GM12801 (cell line): ENCODE results near the gene PADI4.

Experiments used
- CTCF ChIP-seq: IDR thresholded peaks from one replicate; pipeline ENCODE4 v1.5.1; 2011; ENCODE audit warnings: control low read depth; ENCODE audit not compliant: insufficient read length; ENCODE audit errors: extremely low read depth

Gene PADI4

DNA sequence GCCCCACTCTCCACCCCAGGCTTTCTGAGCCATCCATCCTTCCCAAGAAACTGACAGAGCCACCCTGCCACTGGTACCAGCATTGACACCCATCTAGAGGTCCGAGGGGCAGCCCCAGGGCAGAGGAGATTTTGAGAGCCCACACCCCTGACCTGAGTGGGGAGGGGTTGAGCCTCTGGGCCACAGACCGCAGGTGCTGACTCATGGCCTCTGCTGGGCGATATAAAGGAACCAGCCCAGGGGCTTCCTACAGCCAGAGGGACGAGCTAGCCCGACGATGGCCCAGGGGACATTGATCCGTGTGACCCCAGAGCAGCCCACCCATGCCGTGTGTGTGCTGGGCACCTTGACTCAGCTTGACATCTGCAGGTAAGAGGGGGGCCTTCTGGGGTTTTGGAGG lies at the start of gene PADI4:
Gene PADI4 (plus strand): TSS at position 252 of the 400 bp plus-strand sequence. CDS start 26 bp downstream, at position 278.
- TF ChIP-seq CTCF, result no peak

DNA sequence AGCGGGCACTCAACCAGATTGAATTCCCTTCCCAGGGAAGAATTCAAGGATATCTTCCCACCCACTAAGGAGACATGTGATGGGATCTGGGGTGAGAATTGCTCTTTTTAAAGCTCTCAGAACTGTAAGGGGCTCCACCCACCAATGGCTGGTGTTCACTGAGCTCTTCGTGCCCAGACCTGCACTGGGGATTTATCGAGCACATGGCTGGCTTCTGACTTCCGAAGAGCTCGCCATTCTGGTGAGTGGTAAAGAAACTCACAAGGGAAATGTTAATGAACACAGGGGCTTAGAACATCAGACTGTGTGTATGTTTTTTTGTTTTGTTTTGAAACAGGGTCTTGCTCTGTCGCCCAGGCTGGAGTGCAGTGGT lies 49.3 kb upstream of the PADI4 start:
- TF ChIP-seq CTCF, result no peak

DNA sequence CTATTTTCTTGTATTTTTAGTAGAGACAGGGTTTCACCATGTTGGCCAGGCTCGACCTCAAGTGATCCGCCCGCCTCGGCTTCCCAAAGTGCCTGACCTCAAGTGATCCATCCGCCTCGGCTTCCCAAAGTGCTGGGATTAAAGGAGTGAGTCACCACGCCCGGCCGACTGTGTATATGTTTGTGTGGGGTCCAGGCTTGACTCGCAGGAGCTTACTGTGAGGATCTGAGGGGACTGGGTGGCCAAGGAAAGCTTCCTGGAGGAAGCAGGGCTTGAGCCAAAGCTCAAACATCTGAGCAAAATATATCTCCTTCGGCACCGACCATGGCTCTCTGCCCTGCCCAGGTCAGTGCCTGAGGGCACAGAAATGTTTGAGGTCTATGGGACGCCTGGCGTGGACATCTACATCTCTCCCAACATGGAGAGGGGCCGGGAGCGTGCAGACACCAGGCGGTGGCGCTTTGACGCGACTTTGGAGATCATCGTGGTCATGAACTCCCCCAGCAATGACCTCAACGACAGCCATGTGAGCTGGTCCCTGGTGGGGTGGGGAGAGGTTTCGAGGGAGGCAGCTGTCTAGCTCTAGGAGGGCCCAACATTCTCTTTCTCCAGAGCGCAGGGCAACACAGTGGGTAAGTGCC lies 48.6 kb upstream of the PADI4 start:
- TF ChIP-seq CTCF, result no peak

DNA sequence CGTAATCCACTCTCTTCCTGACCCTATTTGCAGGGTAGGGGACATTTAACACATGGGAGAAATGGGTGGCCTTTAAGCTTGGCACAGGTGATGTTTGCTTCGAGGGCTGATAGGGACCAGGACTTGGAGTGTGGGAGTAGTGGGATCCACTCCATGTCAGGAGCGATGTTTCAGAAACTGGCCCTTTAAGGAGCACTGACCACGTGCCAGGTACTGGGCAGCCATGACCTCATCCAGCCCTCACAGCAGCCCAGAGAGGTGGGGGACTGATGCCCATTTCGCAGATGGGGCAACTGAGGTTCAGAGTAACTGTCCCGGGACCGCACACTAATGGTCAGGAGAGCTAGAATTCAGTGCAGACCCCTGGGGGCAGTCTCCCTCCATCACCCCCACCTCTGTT lies 47.7 kb upstream of the PADI4 start:
- TF ChIP-seq CTCF, result no peak

DNA sequence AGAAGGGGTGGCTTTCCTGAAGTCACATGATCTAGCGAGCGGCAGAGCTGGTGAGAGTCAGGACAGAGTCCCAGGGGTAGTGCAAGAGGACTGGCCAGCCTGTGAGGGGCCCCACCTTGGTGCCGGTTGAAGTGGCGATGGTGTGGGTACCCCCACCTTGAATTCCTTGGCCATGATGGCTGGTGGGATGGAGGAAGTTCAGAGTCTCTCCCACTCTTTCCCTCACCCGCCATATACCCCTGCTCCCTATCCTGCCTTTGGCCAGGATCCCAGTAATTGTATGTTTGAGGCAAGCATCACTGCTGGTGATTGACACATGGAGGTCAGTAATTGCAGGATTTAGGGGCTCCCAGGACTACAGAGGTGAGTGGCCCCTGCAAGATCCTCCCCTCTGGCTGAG lies 47.3 kb upstream of the PADI4 start:
- TF ChIP-seq CTCF, result no peak

DNA sequence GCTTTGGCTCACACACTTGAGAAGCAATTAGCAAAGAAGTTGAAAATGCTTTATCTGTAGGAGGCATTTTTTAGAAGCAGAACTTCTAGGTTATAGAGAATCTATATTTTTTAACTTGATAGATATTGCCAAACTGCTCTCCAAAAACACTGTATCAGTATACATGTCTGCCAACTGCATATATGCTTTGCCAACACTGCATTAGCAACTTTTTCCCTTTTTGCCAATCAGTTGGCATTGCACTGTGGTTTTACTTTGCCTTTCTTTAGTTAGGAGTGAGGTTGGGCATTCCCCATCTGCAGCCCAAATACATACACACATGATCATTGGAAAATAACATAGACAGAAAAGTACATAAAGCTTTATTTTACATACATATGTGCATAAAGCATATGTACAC lies 44.1 kb upstream of the PADI4 start:
- no peak for TF ChIP-seq CTCF

DNA sequence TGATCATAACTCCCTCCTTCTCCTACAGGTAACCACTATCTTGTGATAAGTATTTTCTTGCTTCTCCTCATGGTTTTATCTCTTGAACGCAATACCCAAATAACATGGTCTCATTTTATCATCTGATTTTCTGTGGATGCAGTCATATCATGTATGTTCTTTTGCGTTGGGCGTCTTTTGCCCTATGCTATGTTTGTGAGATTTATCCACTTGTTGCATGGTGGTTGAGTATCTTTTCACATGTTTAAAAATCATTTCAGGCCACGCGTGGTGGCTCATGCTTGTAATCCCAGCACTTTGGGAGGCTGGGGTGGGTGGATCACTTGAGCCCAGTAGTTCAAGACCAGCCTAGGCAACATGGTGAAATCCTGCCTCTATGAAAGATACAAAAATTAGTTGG lies 43.5 kb upstream of the PADI4 start:
- TF ChIP-seq CTCF, result no peak
